GM12865 (cell line): Measurements from ENCODE around the gene RDH16.

Source experiments
- DNase-seq: peaks from one replicate; pipeline ENCODE4 v3.0.0; 2010; ENCODE audit warnings: low read depth
- H3K4me3 ChIP-seq: 2 replicates; pipeline ENCODE4 v1.5.1; 2011; ENCODE audit warnings: mild to moderate bottlenecking, low read depth, low read length, control low read depth
- CTCF ChIP-seq: IDR thresholded peaks from 2 replicates; pipeline ENCODE4 v1.5.1; 2011; ENCODE audit warnings: low read length, control low read depth, low read depth, inconsistent platforms; ENCODE audit not compliant: insufficient read depth; ENCODE audit errors: missing control alignments

RDH16 gene

GRCh38 chr12:56954958-56955355 lies 2.5 kb downstream of the RDH16 start:
- H3K4me3 ChIP-seq = no peak overlapping the region
- no peak for DNase-seq
- no peak for TF ChIP-seq CTCF

GRCh38 chr12:56954057-56954957 lies 3.1 kb downstream of the RDH16 start:
- DNase-seq = no peak
- no peak overlapping the region for H3K4me3 ChIP-seq
- TF ChIP-seq CTCF = no peak

- H3K4me3 ChIP-seq = no peak overlapping the region
- TF ChIP-seq CTCF = no peak
- no peak for DNase-seq
Observed at GRCh38 chr12:56953314-56953713, 4.1 kb downstream of the RDH16 start.

GRCh38 chr12:56951582-56952339 lies 5.6 kb downstream of the RDH16 start:
- no peak overlapping the region for H3K4me3 ChIP-seq
- no peak for DNase-seq
- no peak for TF ChIP-seq CTCF

GRCh38 chr12:56948881-56949280 lies 8.5 kb downstream of the RDH16 start:
- no peak for TF ChIP-seq CTCF
- no peak overlapping the region for H3K4me3 ChIP-seq
- DNase-seq = no peak

- no peak for DNase-seq
Observed at GRCh38 chr12:56948457-56948777, 9.0 kb downstream of the RDH16 start.

More at GRCh38 chr12:56948457-56948777, 9.0 kb downstream of the RDH16 start:
- H3K4me3 ChIP-seq = no peak overlapping the region
- no peak for TF ChIP-seq CTCF
